Activated naive CD8-positive, alpha-beta T cell treated with anti-CD3 and anti-CD28 coated beads, Interleukin-2, amount 50 U/mL, for 24 hours (primary cell): ENCODE results near the gene FYTTD1.
A peak's percentile ranks its signal among the peaks of the same experiment; 100 is the strongest.
"Not testable (repeated sequence)": the region's sequence is repeated elsewhere in the genome, so short reads cannot be mapped to it uniquely, and the experiment has no call there.

Experiments
- ATAC-seq: fragments of 150-1000 bp; cut with Tn5 transposase; one replicate; pipeline ENCODE4 v1.10.0; 2021
- DNase-seq: peaks from one replicate; pipeline ENCODE4 v3.0.0; 2021
- H3K27ac Mint-ChIP-seq: one replicate; pipeline ENCODE4 v1.8.0; 2021; ENCODE audit warnings: mild to moderate bottlenecking, mixed read lengths
- H3K27me3 Mint-ChIP-seq: one replicate; pipeline ENCODE4 v1.8.0; 2021; ENCODE audit warnings: mixed read lengths
- H3K36me3 Mint-ChIP-seq: one replicate; pipeline ENCODE4 v1.8.0; 2021; ENCODE audit warnings: low read depth, mixed read lengths
- H3K4me1 Mint-ChIP-seq: one replicate; pipeline ENCODE4 v1.8.0; 2021; ENCODE audit warnings: mixed read lengths
- H3K4me3 Mint-ChIP-seq: one replicate; pipeline ENCODE4 v1.8.0; 2021; ENCODE audit warnings: mild to moderate bottlenecking, moderate library complexity, mixed read lengths
- H3K9me3 Mint-ChIP-seq: one replicate; pipeline ENCODE4 v1.8.0; 2021; ENCODE audit warnings: mixed read lengths

The FYTTD1 gene

GRCh38 chr3:197730770-197731169 lies 18.9 kb upstream of the FYTTD1 start:
- DNase-seq, H3K9me3 Mint-ChIP-seq, H3K4me3 Mint-ChIP-seq, H3K27me3 Mint-ChIP-seq, ATAC-seq, H3K27ac Mint-ChIP-seq: not testable (repeated sequence)
- H3K4me1 Mint-ChIP-seq, result peaks cover 42% of the 10 kb centered on the region
- peaks cover 14% of the 10 kb centered on the region for H3K36me3 Mint-ChIP-seq

GRCh38 chr3:197731483-197731882 lies 18.2 kb upstream of the FYTTD1 start:
- not testable (repeated sequence) for DNase-seq, ATAC-seq, H3K27ac Mint-ChIP-seq, H3K4me3 Mint-ChIP-seq, H3K9me3 Mint-ChIP-seq, H3K27me3 Mint-ChIP-seq
- H3K4me1 Mint-ChIP-seq, result peaks cover 45% of the 10 kb centered on the region
- peaks cover 14% of the 10 kb centered on the region for H3K36me3 Mint-ChIP-seq

- Mint-ChIP-seq H3K9me3 (no peaks in the 10 kb centered on the region), H3K4me1 (peaks cover 55% of the 10 kb centered on the region), H3K36me3 (peaks cover 14% of the 10 kb centered on the region), H3K4me3 (no peak overlapping the region), H3K27me3 (no peaks in the 10 kb centered on the region), H3K27ac (no peak overlapping the region)
- DNase-seq (no peak), ATAC-seq (no peak)
These were observed 16.6 kb upstream of the FYTTD1 start for GRCh38 chr3:197733042-197733441.

GRCh38 chr3:197734667-197735318 lies 14.9 kb upstream of the FYTTD1 start:
- H3K9me3 Mint-ChIP-seq, result no peaks in the 10 kb centered on the region

GRCh38 chr3:197736010-197736490 lies 13.6 kb upstream of the FYTTD1 start:
- Mint-ChIP-seq H3K27ac (peak overlapping the region; percentile 82), H3K4me1 (peaks cover 45% of the 10 kb centered on the region), H3K36me3 (peaks cover 6% of the 10 kb centered on the region), H3K9me3 (no peaks in the 10 kb centered on the region), H3K4me3 (peak overlapping the region; percentile 92), H3K27me3 (no peaks in the 10 kb centered on the region)
- ATAC-seq (peak; percentile 29), DNase-seq (peak; percentile 62)

More at GRCh38 chr3:197734667-197735318, 14.9 kb upstream of the FYTTD1 start:
- peak overlapping the region; percentile 56 for H3K27ac Mint-ChIP-seq
- ATAC-seq (no peak), DNase-seq (no peak)
- H3K36me3 Mint-ChIP-seq, result peaks cover 9% of the 10 kb centered on the region
- H3K4me1 Mint-ChIP-seq, result peaks cover 52% of the 10 kb centered on the region
- H3K27me3 Mint-ChIP-seq, result no peaks in the 10 kb centered on the region
- H3K4me3 Mint-ChIP-seq, result peak overlapping the region; percentile 60

GRCh38 chr3:197736491-197737318 lies 13.0 kb upstream of the FYTTD1 start, which contains the start of gene RUBCN:
Gene RUBCN (minus strand): TSS chr3:197736904. CDS start chr3:197736719, 185 bp downstream.
- H3K4me1 Mint-ChIP-seq, result peaks cover 43% of the 10 kb centered on the region

DNA sequence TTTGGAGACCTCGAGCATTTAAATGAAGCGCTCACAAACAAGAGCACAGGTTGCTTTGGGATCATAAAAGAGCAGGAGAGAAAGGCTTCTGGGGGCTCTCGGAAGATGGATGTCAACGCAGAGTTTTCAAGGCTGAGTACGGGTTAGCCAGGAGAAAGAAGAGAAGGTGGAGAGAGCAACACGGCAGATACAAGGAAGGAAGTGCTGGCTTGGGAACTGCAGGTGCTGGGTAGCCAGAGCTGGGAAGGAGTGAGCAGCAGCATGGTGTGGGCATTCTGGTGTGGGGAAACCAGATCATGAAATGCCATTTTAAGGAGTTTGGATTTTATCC lies 12.4 kb upstream of the FYTTD1 start:
- peak overlapping the region; percentile 92 for H3K4me3 Mint-ChIP-seq
- no peaks in the 10 kb centered on the region for H3K27me3 Mint-ChIP-seq
- DNase-seq, result no peak
- H3K9me3 Mint-ChIP-seq, result no peaks in the 10 kb centered on the region
- no peak for ATAC-seq
- peak overlapping the region; percentile 87 for H3K27ac Mint-ChIP-seq
- peaks cover 6% of the 10 kb centered on the region for H3K36me3 Mint-ChIP-seq
- peaks cover 40% of the 10 kb centered on the region for H3K4me1 Mint-ChIP-seq

More at GRCh38 chr3:197736491-197737318, 13.0 kb upstream of the FYTTD1 start, which contains the start of gene RUBCN:
- Mint-ChIP-seq H3K27ac (peak within 1 kb of the TSS; percentile 87), H3K9me3 (no peaks in the 10 kb centered on the region), H3K27me3 (no peaks in the 10 kb centered on the region), H3K36me3 (peaks cover 6% of the 10 kb centered on the region), H3K4me3 (peak within 1 kb of the TSS; percentile 92)
- ATAC-seq, result peak; percentile 97
- DNase-seq, result peak; percentile 95

GRCh38 chr3:197737749-197738462 lies 11.8 kb upstream of the FYTTD1 start:
- Mint-ChIP-seq H3K27me3 (no peaks in the 10 kb centered on the region), H3K36me3 (peaks cover 6% of the 10 kb centered on the region), H3K27ac (no peak overlapping the region), H3K4me1 (peaks cover 39% of the 10 kb centered on the region), H3K4me3 (peak overlapping the region; percentile 92), H3K9me3 (no peaks in the 10 kb centered on the region)
- no peak for ATAC-seq
- DNase-seq, result no peak

DNA sequence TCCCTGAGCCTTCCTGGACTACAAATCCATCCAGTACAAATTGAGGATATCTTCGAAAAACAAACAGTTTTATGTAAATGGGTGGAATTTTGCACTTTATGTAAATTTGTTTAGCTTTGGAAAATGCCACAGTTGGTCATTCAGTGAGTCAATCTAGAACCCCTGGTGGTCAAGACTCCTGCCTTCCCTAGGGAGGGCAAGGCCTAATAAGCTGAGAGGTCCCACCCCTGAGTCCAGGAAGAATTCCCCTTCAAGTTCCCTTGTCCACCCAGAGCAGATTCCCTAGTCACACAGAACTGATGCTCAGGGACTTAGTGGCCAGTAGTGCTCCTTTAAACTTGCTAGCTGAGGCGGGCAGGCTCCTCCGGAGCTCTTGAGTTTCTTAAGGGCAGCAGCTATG lies 6.9 kb upstream of the FYTTD1 start:
- no peak overlapping the region for H3K4me3 Mint-ChIP-seq
- H3K27ac Mint-ChIP-seq, result no peak overlapping the region
- H3K9me3 Mint-ChIP-seq, result no peaks in the 10 kb centered on the region
- H3K27me3 Mint-ChIP-seq, result no peaks in the 10 kb centered on the region
- H3K4me1 Mint-ChIP-seq, result peaks cover 7% of the 10 kb centered on the region
- no peak for ATAC-seq
- H3K36me3 Mint-ChIP-seq, result no peaks in the 10 kb centered on the region
- no peak for DNase-seq

DNA sequence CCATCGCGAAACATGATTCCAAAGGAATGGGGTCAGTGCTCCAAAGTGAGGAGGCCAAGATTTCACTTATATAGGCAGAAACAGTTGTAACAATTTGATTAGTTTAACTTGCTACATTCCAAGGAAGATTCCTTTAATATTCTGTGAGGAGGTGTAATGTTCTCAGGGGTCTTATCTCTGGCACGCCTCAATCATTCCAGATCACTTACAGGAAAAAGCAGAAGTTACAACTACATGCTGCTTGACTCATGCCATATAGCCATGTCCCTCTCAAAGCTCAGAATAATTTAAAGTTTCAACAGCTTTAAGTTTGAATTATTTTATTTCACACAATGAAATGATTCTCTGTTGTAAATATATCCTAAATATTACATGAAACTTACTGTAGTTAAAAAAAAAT lies 3.5 kb upstream of the FYTTD1 start:
- Mint-ChIP-seq H3K4me3 (no peak overlapping the region), H3K27ac (no peak overlapping the region), H3K4me1 (peaks cover 17% of the 10 kb centered on the region), H3K27me3 (no peaks in the 10 kb centered on the region), H3K36me3 (no peaks in the 10 kb centered on the region), H3K9me3 (no peaks in the 10 kb centered on the region)
- no peak for DNase-seq
- no peak for ATAC-seq

- ATAC-seq, result no peak
- Mint-ChIP-seq H3K27me3 (no peaks in the 10 kb centered on the region), H3K36me3 (no peaks in the 10 kb centered on the region), H3K27ac (no peak overlapping the region), H3K9me3 (no peaks in the 10 kb centered on the region), H3K4me3 (no peak overlapping the region), H3K4me1 (peaks cover 22% of the 10 kb centered on the region)
- DNase-seq, result no peak
These were observed 2.9 kb upstream of the FYTTD1 start for GRCh38 chr3:197746801-197747237.

DNA sequence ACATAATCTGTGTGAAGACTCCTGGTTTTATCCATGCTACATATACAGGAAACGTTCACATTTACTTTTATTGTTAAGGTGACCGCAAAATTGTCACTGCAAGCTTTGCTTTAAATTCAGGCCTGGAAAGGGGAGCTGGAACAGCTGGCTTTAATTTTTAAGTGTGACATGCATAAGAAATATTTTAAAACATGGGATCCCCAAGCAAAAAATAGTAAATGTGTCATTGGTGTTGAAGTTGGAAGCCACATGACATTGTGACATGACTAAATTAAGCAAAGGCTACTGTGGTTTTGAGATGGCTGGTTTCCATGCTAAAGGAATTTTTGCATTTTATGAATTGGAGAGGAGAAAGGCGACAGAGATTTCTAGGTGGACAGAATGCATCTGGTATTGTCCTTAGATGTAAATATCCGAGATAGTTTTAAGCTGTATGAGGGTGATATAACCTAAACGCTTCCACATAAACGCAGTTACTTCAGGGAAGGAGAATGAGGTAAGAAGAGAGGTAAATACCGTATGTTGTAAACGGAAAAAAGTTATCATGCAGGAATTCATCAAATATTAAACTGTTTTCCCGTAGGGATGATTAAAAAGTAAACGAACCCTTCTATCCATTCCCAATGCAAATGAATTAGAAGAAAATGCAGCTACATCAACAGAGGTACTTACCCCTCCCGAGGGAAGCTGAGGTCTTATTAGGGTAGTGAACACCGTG lies 927 bp upstream of the FYTTD1 start:
- Mint-ChIP-seq H3K27ac (peak overlapping the region; percentile 87), H3K9me3 (no peaks in the 10 kb centered on the region), H3K4me3 (peak overlapping the region; percentile 86), H3K4me1 (peaks cover 35% of the 10 kb centered on the region), H3K27me3 (no peaks in the 10 kb centered on the region), H3K36me3 (no peaks in the 10 kb centered on the region)
- ATAC-seq (no peak), DNase-seq (no peak)

DNA sequence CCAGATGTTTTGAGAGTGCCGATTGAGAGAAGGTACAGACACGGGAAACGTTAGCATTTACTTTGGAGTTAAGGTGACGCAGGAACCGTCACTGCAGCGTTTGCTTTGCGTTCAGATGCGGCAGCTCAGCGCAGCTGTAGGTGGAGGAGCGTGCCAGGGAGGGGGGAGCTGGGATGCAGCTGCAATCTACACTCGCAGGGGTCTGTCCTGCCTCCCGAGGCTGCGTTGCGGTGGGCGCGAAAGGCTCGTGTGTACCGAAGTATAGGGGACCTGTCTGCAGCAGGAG lies 425 bp upstream of the FYTTD1 start:
- no peaks in the 10 kb centered on the region for H3K36me3 Mint-ChIP-seq
- ATAC-seq (peak; percentile 56), DNase-seq (peak; percentile 54)
- no peaks in the 10 kb centered on the region for H3K27me3 Mint-ChIP-seq
- peak overlapping the region; percentile 86 for H3K4me3 Mint-ChIP-seq
- H3K4me1 Mint-ChIP-seq, result peaks cover 39% of the 10 kb centered on the region
- H3K9me3 Mint-ChIP-seq, result no peaks in the 10 kb centered on the region
- peak overlapping the region; percentile 87 for H3K27ac Mint-ChIP-seq

DNA sequence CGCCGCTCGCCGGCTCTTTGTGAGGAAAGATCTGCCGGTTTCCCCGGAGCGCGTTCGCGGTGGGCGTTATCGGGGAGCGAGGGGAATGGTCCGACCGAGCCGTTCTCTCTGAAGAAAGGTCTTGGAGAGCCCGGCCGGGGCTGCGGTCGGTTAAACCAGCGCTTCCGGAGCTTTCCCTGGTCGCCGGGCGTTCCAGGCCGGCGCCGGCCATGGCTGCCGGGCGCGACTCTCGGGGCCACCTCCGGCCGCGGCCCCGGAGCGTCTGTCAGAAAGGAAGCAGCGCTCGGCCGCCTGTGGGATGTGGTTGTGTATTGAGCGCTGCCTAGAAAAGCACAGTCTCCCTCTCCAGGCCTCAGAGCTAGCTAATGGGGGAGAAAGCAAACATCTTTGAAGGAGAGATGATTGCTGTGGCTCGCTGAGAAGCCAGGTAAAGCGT lies 731 bp downstream of the FYTTD1 start:
- peak overlapping the region; percentile 95 for H3K4me3 Mint-ChIP-seq
- H3K27ac Mint-ChIP-seq, result peak overlapping the region; percentile 78
- peaks cover 45% of the 10 kb centered on the region for H3K4me1 Mint-ChIP-seq
- peak; percentile 55 for ATAC-seq
- H3K36me3 Mint-ChIP-seq, result no peaks in the 10 kb centered on the region
- peak; percentile 60 for DNase-seq
- H3K9me3 Mint-ChIP-seq, result no peaks in the 10 kb centered on the region
- H3K27me3 Mint-ChIP-seq, result no peaks in the 10 kb centered on the region
